ENCODE results near the gene MYL12A.
A peak's percentile ranks its signal among the peaks of the same experiment; 100 is the strongest.

MYL12A gene

GRCh38 chr18:3281456-3282400 is 34.1 kb downstream of the MYL12A start:
- peak in 2 of 51 donors; percentile 15 to 68 for DNase-seq

- DNase-seq, result peak in 3 of 51 donors; percentile 17 to 73 (median 71)
These were observed 35.8 kb downstream of the MYL12A start for GRCh38 chr18:3283253-3283863.

GRCh38 chr18:3283908-3284307 is 36.3 kb downstream of the MYL12A start:
- peak in 33 of 51 donors; percentile 8 to 73 (median 26) for DNase-seq

- no peak for DNase-seq
These were observed 36.9 kb downstream of the MYL12A start for GRCh38 chr18:3284501-3284900.

- DNase-seq, result no peak
These were observed 38.6 kb downstream of the MYL12A start for GRCh38 chr18:3286159-3286558.

- DNase-seq, result no peak
These were observed 45.8 kb downstream of the MYL12A start for GRCh38 chr18:3293196-3293951.

GRCh38 chr18:3294435-3295080 is 47.0 kb downstream of the MYL12A start:
- DNase-seq, result no peak

GRCh38 chr18:3297025-3297984 is 49.7 kb downstream of the MYL12A start:
- DNase-seq, result peak in 44 of 51 donors; percentile 15 to 81 (median 56)

- DNase-seq, result no peak
These were observed 57.2 kb downstream of the MYL12A start for GRCh38 chr18:3304832-3305231.

- no peak for DNase-seq
These were observed 57.8 kb downstream of the MYL12A start for GRCh38 chr18:3305354-3305762.
